AG04450 (cell line): ENCODE measurements around the gene CYRIA. TPM values are rescaled to one million over a fixed set of nuclear protein-coding genes. Genes with fewer than 3 reads are reported as not detected.

ENCODE experiments used
- CTCF ChIA-PET: fragments of 300-600, 350-600 bp; formaldehyde crosslinking; extraction: SDS; loops from one replicate; lab custom pipeline; 2022; ENCODE audit warnings: antibody characterized with exemption, inconsistent platforms; lab: Charles Lee
- POLR2A ChIA-PET: fragments of 350-600 bp; formaldehyde crosslinking; extraction: SDS; loops from one replicate; lab custom pipeline; 2021; ENCODE audit warnings: antibody characterized with exemption, inconsistent platforms; lab: Yijun Ruan, JAX
- DNase-seq: peaks from one replicate; pipeline ENCODE4 v3.0.0-alpha.2; 2011; ENCODE audit warnings: low read depth, low spot score
- H3K27ac ChIP-seq: one replicate; pipeline ENCODE4 v1.5.1; 2012; ENCODE audit warnings: low read depth, low read length, control low read depth
- H3K27me3 ChIP-seq: one replicate; pipeline ENCODE4 v1.6.0; 2012; ENCODE audit warnings: low read length; ENCODE audit not compliant: control insufficient read depth, insufficient read depth
- H3K4me3 ChIP-seq: 2 replicates; pipeline ENCODE4 v1.5.1; 2011; ENCODE audit warnings: mild to moderate bottlenecking, low read depth, low read length, control low read depth
- H3K9me3 ChIP-seq: 2 replicates; pipeline ENCODE4 v1.5.1; 2012; ENCODE audit warnings: low read length; ENCODE audit not compliant: control insufficient read depth, insufficient read depth
- polyA plus RNA-seq: library from polyadenylated mRNA; depleted of rRNA; stranded (reverse); fragments of >200 nt; gene quantifications from 2 replicates; pipeline ENCODE4 v1.2.3, GENCODE V29; 2011
- TF ChIP-seq, protein P1 (sequence below): IDR thresholded peaks from 2 replicates; pipeline ENCODE4 v1.5.1; 2011; ENCODE audit warnings: low read depth, low read length, control low read depth, inconsistent platforms

Gene CYRIA
- polyA plus RNA-seq, 1 experiment: 3.7 TPM

GRCh38 chr2:16645775-16646559, 19.7 kb downstream of the CYRIA start:
- ChIA-PET POLR2A (no interaction called here), CTCF (interaction anchor here (0.9 kb wide), 1 partner anchor 111 kb away, joined by 3 read pairs; no protein-coding TSS in a partner anchor)
- DNase-seq: no peak
- no peaks in the 10 kb centered on the region for H3K27me3 ChIP-seq
- H3K4me3 ChIP-seq: no peak overlapping the region
- H3K27ac ChIP-seq: no peak overlapping the region
- no peaks in the 10 kb centered on the region for H3K9me3 ChIP-seq
- TF ChIP-seq, protein P1, sequence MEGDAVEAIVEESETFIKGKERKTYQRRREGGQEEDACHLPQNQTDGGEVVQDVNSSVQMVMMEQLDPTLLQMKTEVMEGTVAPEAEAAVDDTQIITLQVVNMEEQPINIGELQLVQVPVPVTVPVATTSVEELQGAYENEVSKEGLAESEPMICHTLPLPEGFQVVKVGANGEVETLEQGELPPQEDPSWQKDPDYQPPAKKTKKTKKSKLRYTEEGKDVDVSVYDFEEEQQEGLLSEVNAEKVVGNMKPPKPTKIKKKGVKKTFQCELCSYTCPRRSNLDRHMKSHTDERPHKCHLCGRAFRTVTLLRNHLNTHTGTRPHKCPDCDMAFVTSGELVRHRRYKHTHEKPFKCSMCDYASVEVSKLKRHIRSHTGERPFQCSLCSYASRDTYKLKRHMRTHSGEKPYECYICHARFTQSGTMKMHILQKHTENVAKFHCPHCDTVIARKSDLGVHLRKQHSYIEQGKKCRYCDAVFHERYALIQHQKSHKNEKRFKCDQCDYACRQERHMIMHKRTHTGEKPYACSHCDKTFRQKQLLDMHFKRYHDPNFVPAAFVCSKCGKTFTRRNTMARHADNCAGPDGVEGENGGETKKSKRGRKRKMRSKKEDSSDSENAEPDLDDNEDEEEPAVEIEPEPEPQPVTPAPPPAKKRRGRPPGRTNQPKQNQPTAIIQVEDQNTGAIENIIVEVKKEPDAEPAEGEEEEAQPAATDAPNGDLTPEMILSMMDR: no peak

- CTCF ChIA-PET: no interaction called here
- no peak for DNase-seq
- TF ChIP-seq, protein P1: no peak
- H3K4me3 ChIP-seq: no peak overlapping the region
- H3K27me3 ChIP-seq: no peaks in the 10 kb centered on the region
- H3K27ac ChIP-seq: no peak overlapping the region
- H3K9me3 ChIP-seq: no peaks in the 10 kb centered on the region
- POLR2A ChIA-PET: no interaction called here
Measured at GRCh38 chr2:16645088-16645487, 20.5 kb downstream of the CYRIA start.

DNA sequence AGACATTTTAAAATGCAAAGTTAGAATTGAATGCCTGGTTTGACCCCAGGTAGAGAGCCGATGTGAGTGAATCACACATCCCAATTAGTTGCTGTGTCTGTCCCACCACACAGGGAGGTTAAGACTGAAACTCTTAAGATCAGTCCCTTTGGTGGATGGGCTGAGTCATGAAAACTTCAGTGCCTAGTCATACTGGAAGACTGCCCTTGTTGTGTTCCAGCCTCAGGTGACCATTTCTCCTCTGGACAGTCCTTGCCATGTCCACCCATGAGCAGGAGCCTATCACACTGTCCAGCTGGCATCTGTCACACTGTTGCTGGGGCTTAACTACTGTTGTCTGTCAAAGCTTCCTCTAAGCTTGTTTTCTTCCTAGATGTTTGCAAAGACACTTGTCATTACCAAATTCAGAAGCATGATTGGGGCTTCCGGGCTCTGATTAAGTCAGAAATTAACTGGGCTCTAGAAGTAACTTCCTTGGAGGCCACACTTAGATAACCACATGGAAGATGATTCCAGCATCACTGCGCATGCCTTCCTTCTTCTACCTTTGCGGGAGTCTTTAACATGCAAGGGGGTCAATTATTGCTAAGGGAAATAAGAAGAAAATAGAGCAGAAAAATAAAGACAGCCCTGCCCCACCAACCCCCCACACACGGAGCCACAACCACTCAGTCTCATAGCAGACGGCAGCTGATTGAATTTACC, 21.3 kb downstream of the CYRIA start:
- TF ChIP-seq, protein P1: no peak
- H3K27ac ChIP-seq: no peak overlapping the region
- no peak overlapping the region for H3K4me3 ChIP-seq
- POLR2A ChIA-PET: no interaction called here
- H3K27me3 ChIP-seq: no peaks in the 10 kb centered on the region
- CTCF ChIA-PET: no interaction called here
- H3K9me3 ChIP-seq: no peaks in the 10 kb centered on the region
- no peak for DNase-seq

GRCh38 chr2:16643099-16643498, 22.5 kb downstream of the CYRIA start:
- TF ChIP-seq, protein P1: no peak
- Histone ChIP-seq H3K27ac (no peak overlapping the region), H3K9me3 (no peaks in the 10 kb centered on the region), H3K27me3 (no peaks in the 10 kb centered on the region), H3K4me3 (no peak overlapping the region)
- DNase-seq: no peak
- ChIA-PET CTCF (interaction anchor here (1.0 kb wide), 1 partner anchor 29 kb away, joined by 3 read pairs; no protein-coding TSS in a partner anchor), POLR2A (no interaction called here)

DNA sequence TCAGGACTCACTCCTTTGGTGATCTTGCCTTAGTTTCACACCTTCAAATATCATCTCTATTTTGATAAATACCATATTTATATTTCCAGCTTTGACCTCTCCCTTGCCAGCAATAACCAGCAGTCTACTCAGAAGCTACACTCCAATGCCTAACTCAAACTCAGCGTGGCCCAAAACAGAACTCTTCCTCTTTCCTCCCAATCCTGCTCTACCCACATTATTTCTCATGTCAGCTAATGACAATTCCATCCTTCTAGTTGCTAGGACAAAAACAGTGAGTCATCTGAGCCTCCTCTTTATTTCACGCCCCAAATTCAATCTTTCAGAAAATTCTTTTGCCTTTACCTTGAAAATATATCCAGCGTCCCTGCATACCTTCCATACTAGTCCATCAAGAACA, 23.5 kb downstream of the CYRIA start:
- Histone ChIP-seq H3K27ac (no peak overlapping the region), H3K9me3 (no peaks in the 10 kb centered on the region), H3K4me3 (no peak overlapping the region), H3K27me3 (no peaks in the 10 kb centered on the region)
- ChIA-PET CTCF (interaction anchor here (0.7 kb wide), 1 partner anchor 33 kb away, joined by 3 read pairs; no protein-coding TSS in a partner anchor), POLR2A (no interaction called here)
- DNase-seq: no peak
- TF ChIP-seq, protein P1: no peak
